Activated T-cell treated with anti-CD3 and anti-CD28 coated beads for 4 hours (primary cell): ENCODE results near the gene LMAN2.
"Not testable (repeated sequence)": the region's sequence is repeated elsewhere in the genome, so short reads cannot be mapped to it uniquely, and the experiment has no call there.

ENCODE experiments used
- DNase-seq: peaks from one replicate; pipeline ENCODE4 v3.0.0-alpha.2; 2020

LMAN2 gene

GRCh38 chr5:177317959-177318377 lies 33.5 kb downstream of the LMAN2 start:
- DNase-seq = peak; percentile 65

- DNase-seq = no peak
Observed at GRCh38 chr5:177316005-177316404, 35.5 kb downstream of the LMAN2 start.

DNA sequence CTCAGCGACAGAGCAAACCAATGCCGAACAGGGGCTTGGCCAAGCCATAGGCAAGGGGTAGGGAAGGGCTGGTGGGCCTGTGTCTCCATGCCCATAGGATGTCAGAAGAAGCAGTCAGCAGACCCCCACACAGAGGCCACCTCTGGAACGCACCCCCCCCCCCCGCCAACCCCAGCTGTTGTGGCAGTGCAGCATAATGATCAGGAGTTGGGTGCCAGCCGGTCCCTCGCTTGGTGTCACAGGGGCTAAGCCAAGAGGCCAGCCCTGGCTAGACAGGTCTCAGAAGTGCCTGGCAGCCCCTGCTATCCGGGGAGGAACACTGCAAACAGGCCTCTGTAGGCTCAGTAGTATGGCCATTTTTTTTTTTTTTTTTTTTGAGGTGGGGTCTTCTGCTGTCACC lies 36.1 kb downstream of the LMAN2 start:
- no peak for DNase-seq

DNA sequence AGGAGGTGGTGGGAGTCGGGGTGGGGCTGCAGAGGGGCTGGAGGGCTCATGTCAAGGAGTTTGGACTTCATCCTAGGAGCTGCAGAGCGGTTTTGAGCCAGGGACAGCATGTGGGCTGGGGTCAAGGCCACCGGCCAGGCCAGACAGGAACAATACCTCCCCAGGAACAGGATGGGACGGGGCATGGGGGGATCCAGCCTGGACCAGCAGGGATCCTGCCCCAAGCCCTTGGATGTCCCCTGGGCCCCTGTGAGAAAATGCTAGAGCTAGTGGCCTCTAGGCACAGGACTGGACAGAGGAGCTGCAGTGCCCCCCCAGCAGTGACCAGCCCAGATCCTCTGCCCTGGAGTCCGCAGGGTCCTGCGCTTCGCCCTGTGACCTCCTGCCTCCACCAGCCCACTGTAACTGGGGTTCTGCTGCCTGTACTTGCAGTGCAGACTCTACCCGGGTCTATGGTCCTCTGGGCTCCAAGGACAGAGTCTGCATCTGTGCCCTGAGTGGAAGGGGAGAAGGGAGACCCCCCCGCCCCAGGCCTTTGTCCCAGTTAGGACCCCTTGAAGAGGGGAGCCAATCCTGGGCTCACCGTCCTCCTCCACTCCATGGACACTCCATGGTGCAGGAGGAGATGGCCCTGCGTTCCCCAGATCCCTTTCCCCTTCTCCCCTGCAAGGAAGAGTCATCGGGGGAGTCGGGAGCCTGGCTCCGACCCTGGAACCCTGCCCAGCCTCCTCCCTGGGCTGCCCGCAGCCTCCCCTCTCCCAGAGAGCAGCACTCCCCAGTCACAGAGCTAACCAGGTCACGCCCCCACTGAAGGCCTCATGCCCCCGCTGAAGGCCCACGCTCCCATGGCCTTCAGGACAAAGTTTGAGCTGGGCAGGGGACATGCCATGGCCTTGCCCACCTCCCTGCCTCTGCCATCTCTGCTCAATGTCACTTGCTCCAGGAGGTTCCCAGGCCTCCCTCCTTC lies 36.8 kb downstream of the LMAN2 start:
- no peak for DNase-seq

GRCh38 chr5:177313561-177314259 lies 37.8 kb downstream of the LMAN2 start:
- DNase-seq = no peak

DNA sequence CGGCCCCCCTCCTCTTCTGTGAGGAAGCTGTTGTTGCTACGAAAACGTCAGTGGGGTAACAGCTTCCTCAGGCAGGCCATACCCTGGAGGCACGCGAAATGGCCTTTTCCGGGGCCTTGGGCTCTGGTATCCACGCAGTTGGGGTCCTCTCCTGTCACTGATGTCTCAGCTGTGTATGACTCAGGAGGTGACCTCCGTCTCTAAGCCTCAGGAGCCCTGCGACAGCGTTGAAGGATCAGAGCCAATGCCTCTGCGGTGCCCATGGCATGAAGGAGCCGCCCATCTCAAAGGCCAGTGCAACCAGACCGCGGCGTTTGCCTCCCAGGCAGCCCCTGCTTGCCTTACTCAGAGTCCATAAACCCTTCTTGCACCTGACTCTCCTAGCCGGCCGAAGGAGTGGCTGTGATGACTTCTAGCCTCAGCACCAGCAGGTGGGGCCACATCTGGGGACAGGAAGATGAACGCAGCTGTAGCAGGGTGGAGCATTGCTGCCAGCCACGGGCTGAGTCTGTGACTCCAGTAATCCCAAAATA lies 38.8 kb downstream of the LMAN2 start:
- no peak for DNase-seq

DNA sequence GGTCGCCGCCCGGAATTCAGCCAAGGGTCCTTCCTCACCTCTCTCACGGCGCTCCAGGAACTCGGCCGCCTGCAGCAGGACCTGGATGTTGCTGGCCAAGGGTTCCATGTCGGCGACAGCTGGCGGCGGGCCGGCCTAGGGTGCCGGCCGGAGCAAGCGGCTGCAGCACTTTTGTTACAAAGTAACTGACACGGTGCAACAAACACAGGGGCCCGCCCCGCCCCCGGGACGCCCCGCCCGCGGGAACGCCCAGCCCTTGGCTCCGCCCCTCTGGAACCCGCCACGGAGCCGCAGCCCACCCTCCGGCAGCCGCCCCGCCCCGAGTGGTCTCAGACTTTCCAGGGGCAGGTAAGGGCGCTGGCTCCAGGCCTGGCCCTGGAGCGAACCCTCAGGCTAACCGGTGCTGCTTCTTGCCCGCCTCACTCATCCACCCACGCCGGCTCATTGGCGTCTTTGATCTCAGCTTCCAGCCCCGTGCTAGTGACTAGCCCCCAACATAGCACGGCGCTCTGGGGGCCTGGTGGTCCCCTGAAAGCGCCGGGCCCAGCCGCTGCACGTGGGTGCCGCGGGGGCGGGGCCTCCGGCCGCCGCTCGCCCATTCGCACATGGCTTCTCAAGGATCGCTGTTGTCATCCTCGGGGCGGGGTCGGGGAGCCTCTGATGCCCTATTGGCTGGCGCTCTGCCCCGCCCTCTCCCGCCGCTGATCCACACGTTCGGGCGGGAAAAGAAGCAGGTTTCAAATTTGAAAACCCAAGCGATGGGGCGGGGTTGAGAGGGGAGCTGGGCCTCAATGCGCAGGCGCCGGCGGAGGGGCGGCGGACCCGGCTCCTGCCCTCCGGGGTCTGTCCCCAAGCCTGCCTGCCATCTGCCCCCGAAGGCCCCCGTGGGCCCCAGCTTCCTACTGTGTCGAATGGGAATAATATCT lies 39.5 kb downstream of the LMAN2 start, which contains the start of gene MXD3:
TSS of gene MXD3 (minus strand) at position 176 of the 926 bp plus-strand sequence. CDS start at position 108, 68 bp downstream.
- peak; percentile 91 for DNase-seq

DNA sequence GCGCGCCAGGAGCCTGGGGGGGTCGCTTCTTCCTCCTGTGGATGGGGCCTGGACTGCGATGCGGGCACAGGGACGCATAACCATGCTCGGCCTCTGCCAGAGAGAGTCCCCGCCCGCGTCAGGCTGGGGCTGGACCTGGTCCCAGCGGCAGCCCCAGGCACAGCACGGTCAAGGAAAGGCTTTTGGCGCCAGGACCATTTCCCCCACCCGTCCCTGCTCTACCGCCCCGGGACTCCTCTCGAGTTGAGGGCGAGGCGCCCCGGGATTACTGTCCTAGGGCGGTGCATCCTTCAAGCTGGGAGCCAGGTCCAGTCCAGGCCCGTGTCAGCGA lies 40.1 kb downstream of the LMAN2 start:
- DNase-seq = no peak

GRCh38 chr5:177310757-177311391 lies 40.6 kb downstream of the LMAN2 start:
- no peak for DNase-seq

GRCh38 chr5:177310332-177310731 lies 41.1 kb downstream of the LMAN2 start:
- DNase-seq = no peak

- peak; percentile 59 for DNase-seq
Observed at GRCh38 chr5:177309351-177310191, 41.9 kb downstream of the LMAN2 start.

- no peak for DNase-seq
Observed at GRCh38 chr5:177308740-177309139, 42.7 kb downstream of the LMAN2 start.

DNA sequence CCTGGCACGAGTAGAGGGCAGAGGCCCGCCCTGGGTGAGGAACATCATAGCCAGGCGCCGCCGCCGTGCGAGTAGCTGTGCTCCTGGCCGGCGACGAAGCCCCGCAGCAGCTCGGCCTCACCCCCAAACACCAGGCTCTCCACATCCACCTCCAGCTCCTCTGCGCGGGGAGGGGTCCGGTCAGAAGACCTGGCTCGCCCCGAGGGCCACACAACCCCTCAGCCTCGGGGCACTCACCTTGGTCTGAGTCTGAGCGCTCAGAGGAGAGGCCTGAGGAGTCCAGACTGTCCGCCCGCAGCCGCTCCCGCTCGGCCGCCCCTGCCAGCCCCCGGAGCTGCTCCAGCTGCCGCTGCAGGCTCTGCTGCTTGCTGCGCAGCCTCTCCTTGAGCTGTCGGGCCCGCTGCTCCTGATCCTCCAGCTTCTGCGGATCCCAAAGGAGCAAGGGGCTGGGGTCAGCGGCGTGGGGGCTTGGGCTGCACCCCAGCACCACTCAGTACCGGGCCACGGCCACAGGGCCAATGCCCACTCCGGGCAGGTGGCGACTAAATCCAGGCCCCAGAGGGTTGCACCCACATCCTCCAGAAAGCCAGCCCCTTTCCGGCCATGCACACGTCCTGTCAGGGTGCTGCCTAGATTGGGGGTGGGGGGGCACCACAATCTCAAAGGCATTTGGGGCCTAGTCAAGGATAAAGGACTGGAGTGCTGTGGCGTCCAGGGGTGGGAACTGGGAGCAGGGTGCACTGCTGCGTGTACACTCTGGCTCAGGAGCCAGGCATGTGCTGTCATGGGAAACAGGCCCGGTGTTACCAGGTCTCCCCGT lies 43.7 kb downstream of the LMAN2 start:
- DNase-seq = no peak

DNA sequence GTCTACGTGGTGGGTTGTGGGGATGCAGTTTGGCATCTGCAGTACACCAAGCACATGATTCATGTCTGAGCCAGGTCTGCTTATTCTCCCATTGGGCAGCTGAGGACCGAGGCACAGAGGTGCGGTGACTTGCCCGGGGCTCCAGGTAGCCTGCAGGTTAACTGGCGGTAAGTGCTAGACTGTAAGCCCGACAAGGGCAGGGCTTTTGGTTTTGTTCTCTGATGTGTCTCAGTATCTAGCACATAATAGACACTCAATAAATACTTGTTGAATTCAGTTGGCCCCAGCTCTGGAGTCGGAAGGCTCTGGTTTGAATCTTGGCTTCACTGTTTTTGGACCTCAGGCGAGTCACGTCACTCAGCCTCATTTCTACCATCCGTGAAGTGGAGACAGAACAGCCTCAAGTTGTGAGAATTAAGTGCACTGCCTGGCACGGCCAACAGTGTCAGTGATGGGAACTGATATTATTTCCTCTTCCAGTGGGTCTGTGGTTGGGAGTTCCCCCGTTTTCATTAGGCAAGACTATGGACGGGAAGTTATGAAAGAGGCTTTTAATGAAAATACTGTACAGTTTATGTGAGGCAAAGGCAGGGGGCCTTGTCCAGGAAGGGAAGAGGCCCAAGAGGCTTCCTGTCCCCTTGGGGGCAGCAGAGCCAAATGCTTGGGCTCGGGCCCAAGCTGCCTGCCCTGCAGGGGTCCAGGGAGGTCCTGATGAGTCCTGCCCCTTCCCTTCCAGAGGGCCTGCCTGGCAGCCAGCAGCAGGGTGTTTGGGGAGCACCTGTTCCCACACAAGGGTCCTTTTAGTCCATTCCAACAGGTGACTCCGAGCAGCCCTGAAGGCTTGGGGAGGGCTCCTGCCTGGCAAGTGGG lies 44.6 kb downstream of the LMAN2 start:
- no peak for DNase-seq

GRCh38 chr5:177306103-177306640 lies 45.3 kb downstream of the LMAN2 start:
- not testable (repeated sequence) for DNase-seq

DNA sequence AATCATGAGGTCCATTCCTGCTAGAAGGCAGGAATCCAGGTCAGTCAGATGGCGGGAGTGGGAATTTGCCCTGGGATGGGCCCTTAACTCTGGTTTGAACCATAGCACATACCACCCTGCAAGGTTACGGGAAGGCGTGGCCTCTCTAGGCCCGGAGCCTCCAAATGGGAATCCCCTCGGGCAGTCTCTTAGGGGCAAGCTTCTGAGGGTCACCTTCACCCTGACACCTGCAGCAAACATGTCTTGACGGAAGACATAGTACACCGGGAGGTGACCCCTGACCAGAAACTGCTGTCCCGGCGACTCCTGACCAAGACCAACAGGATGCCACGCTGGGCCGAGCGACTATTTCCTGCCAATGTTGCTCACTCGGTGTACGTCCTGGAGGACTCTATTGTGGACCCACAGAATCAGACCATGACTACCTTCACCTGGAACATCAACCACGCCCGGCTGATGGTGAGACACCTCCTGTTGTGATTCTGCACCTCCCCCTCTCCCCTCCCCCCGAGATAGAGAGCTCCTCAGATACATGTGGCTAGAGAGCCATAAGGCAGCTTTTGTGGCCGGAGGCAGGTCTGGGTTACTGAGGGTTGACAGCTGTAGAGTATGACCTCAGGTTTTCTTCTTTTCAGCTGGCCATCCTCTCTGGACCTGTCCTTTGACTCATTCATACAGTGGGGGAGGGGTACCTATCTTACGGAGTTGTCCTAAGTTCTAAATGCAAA lies 46.9 kb downstream of the LMAN2 start:
- DNase-seq = no peak

DNA sequence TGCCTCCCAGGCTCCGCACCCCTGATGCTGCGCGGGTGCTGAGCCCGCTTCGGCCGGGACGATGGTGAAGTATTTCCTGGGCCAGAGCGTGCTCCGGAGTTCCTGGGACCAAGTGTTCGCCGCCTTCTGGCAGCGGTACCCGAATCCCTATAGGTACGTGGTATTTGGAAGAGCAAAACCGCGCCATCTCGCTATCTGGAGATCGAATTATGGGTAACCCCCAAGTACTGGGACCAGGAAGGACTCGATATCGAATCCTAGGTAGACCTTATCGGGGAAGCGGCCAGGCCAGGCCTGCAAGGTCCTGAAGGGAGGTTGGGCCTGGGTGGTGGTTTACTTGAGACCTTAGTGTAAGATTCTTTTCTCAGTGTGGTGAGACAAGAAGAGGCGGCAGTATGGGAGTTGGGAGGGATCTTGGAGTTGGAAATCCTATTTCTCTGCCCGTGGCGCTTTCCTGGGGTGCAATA lies 47.5 kb downstream of the LMAN2 start:
- no peak for DNase-seq
